CD4-positive, alpha-beta T cell treated with Interleukin-1 beta for 1 hour (primary cell): ENCODE measurements around the gene ZBTB24.
"Not testable (repeated sequence)": the region's sequence is repeated elsewhere in the genome, so short reads cannot be mapped to it uniquely, and the experiment has no call there.

Experiments
- DNase-seq, 2 donors: peaks; one replicate each; pipeline ENCODE4 v3.0.0-alpha.2; 2020 to 2022

Gene ZBTB24

DNA sequence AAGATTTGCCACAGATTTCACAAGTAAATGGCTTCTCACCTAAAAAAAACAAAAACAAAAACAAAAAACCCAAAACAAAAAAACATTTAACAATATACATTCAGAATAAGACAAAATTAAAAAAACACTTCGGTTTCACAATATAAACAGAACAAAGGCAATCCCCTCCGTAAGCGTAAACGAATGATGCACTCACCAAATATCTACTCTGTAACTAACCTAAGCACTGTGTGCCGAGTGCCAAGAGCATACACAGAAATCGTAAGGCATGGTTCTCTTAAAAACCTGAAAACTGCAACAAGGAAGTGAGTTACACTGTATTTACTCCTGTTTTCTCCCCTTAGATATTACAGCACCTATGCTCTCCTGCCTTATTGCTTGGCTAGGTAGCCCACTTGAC, 15.3 kb downstream of the ZBTB24 start:
- DNase-seq: no peak

DNA sequence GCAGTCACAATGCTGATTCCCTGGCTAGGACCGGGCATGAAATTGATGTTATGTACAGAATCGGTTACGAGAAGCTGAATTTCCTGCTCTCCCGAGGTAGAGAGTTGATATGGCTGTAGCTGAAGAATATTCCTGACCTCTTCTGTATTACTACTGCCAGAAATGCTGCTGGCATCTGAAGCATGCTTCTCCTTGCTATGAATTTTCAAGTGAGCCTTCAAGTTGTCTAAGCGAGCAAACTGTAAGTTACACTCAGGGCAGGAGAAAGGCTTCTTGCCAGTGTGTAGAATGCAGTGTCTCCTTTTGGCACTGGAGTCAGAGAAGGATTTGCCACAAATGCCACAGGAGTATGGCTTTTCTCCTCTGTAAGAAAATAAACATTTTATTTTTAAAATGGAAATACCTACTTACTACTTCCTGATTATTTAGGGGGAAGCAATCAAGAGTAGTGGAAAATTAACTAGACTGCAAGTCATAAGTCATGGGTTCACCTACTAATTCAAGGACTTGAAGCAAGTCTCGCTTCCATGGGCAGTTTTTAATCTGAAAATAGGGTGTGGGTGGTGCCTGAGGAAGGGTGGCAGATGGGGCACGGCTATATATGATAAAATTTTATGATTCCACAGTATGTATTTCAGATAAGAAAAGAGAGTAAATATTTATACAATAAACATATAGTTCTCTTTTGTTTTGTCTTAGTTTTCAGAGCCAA, 16.7 kb downstream of the ZBTB24 start:
- DNase-seq: no peak

DNA sequence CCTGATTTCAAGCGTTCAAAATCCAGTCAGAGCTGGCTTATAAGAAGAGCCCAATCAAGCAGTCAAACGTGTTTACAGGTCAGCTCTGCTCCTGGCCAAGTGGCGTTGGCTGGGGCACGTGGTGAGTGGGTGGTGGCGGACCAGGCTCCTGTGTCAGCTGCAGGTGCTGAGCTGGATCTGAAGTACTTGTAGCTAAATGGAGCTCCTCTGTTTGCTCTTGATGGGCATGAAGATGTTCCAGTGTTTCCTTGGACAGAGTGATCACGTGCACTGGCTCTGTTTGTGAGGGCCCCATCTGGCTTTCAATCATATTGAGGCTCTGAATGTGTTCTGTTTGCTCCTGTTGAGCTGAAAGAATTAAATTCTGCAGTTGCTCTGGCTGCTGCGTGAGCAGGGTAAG, 17.2 kb downstream of the ZBTB24 start:
- no peak for DNase-seq

DNA sequence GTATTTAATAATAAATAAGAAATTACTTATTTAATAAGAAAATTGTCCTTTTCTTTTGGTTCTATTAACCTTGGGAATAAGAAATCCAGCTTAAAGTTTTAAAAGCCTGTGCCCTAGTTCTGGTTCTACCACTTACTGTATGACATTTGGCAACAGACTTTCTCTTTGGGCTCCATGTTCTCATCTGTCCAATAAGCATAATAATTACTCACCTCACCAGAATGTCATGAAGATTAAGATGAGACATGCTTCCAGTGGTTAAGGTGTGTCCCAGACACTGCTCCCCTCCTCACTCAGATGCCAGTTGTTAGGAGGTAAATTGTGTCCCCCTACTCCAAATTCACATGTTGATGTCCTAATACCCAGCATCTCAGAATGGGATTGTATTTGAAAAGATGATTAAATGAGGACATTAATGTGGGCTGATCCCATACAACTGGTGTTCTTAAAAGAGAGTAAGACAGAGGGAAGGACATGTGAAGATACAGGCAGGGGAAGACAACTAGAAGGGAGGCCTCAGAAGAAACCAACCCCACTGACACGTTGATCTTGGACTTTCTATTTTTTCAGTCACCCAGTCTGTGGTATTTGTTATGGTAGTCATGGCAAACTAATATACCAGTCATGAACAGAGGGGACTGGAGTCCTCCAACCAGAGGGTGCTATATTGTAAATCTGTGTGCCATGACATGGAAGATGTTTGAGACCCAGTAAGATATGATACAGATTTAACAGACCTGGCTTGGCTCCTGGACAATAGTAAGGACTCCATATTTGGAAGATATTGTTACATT, 21.1 kb downstream of the ZBTB24 start:
- no peak for DNase-seq

DNA sequence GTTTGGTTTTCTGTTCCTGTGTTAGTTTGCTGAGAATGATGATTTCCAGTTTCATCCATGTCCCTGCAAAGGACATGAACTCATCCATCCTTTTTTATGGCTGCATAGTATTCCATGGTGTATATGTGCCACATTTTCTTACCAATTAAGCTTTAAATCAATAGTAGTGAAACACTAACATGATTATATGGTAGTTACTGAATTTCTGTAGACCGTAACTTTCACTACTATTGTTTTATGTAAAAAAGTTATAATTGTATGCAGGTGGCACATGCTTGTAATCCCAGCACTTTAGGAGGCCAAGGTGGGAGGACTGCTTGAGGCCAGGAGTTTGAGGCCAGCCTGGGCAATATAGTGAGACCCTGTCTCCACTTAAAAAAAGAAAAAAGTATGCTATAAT, 21.8 kb downstream of the ZBTB24 start:
- DNase-seq: not testable (repeated sequence)

DNA sequence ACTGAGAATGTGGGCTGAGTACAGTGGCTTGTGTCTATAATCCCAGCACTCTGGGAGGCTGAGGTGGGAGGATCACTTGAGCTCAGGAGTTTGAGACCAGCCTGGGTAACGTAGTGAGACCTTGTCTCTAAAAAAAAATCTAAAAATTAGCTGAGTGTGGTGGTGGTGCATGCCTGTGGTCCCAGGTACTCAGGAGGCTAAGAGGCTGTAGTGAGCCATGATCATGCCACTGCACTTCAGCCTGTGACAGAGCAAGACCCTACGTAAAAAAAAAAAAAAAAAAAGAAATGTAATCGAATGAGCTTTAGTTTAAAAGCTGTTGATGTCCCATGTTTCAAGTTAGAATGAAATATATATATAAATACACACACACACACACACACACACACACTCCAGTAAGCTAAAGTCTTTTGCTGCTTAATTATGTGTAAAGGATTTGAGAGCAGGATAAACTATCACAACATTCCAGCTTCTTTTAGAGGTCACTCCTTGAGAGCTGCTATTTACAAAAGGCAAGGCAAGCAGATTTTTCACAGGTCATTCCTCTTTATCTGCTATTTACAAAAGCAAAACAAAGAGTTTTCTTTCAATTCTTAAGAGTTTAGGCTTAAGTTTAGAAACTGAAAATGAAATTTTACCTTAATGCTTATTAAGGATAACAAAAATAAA, 22.7 kb downstream of the ZBTB24 start:
- DNase-seq: no peak

DNA sequence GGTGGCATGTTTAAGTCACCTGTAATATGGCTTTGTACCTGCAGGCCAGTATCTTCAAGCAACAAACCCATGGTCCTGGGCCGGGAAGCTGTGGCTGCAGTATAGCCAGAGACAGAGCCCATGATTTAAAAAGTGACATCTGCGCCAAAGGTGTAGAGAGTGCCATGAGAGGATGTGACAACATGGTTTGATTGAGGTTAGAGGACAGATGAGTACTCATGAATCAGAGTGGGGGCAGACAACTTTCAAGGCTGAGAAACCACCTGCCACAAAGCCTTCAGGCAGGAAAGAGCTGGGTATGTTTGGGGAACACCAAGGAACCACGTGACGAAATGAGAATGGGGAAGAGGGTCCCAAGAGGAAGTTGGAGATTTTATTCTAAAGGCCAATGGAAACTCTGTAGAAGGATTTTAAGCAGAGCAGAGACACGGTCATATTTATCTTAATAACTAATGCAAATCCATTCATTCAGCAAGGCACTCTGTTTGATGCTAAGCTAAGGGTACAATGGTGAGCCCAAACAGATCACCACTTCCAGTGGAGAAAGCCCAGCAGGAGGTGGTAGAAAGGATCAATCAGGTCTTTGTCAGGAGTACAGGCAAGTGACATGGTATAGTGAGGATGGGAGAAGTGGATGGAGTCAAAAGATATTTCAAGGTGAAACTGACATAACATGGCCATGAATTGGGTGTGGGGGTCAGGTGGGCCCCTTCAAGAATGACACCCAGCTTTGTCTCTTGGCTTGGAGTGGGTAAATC, 24.1 kb downstream of the ZBTB24 start:
- DNase-seq: peak; percentile 57 to 58

DNA sequence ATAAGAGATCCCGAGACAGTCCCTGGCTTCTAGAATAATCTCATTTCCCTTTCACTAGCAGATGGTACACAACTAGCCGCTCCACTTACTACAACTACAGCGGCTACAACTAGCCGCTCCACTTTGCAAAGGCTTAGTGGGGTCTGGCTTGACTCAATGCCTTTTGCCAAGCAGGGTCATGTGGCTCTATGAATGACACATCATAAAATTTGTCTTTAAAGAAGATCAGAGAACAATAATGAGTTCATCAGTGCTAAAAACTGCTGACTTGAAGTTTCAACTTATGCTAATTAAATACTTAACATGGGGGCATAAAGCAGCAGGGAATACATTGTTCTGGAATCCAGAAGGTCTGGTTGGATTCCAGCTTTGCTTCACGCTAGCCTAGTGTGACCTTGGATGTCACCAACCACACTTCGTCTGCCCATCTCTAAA, 25.4 kb downstream of the ZBTB24 start:
- no peak for DNase-seq

DNA sequence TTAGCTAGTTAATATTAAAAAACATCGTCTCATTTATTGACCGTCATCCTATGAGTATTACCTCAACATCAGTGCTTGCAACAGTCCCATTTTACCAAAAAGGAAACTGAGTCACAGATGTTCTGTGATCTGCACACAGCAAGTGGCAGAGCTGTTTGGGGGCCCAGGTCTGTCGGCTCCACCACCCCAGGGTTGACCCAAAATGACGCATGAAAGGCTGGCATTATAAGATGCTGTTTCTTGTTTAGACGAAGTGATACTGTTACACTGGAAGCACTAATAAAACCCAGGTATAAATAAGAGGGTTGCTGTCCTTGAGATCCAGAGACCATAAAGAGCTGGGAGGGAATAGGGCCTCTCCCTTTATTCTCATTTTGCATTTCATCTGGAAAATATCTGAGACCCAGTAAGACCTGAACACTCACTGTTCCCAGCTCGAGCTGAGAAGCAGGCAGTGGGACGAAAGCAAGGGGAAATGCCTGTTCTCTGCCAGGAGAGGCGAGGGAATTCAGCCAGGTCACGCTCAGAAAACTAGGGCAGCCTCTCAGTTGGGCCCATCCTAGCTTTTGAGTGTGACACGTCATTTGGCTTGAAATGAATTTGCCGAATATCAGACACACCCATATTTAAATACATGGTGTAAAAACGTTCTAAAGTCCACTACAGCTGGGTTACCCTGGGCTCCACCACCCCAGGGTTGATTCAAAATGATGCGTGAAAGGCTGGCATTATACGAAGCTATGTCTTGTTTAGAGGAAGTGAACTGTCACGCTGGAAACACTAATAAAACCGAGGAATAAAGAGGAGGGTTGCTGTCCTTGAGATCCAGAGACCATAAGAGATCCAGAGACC, 26.1 kb downstream of the ZBTB24 start:
- no peak for DNase-seq

DNA sequence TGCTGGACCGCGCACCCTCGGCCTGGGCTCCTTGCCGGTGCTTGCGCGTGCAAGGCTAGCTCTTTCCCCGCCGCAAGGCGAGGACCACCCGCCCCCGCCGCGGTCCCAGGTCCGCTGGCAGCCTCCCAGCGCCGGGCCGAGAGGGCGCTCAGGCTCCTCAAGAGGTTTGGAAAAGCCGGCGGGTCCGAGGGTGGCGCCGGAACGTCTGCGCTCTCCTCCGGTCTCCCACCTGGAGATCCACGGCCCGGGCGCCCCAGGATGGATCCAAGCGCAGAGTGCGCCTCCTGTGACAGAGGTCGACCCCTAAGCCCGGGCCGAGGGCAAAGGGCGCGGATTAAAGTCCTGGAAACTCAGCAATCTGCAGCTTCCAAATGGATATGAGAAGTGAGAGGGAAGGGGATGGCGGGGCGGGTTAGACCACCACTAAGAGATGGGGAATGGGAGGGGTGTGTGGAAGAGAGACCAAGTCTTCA, 26.9 kb downstream of the ZBTB24 start:
- DNase-seq: no peak

DNA sequence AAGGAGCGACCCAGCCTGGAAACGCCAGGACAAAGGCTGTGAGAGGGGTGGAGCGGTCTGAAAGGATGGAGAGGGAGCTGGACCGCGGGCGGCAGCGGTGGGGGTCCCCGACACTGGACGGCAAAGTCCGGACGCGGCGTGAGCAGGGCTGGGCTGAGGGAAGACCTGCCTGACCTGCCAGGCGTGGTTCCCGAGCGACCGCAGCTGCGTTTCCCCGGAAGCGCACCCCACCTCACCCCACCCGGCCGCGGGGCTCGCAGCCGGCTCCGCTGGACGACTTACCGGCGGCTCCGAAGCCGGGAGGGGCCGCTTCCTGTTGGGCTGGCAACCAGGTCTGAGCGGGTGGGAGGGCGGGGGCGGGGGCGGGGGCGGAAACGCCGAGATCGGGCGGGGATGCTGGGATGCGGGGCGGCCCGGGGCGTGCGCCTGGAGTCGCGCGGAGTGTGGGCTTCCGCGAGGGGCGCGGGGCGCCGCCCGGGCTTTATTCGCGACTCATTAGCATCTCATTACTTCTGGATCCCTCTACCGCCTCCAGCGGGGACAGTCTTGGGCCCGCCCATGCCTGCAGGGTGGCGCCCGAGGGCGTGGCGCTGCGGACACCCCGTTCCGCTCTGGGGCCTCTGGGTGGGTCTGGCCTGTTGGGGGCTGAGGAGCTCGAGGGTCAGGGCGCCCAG, 27.4 kb downstream of the ZBTB24 start, which contains the start of gene MICAL1:
MICAL1 (minus strand) TSS at position 336 of the 674 bp plus-strand sequence. CDS start 1,576 bp downstream, outside the sequence.
- peak; percentile 80 to 87 for DNase-seq

DNA sequence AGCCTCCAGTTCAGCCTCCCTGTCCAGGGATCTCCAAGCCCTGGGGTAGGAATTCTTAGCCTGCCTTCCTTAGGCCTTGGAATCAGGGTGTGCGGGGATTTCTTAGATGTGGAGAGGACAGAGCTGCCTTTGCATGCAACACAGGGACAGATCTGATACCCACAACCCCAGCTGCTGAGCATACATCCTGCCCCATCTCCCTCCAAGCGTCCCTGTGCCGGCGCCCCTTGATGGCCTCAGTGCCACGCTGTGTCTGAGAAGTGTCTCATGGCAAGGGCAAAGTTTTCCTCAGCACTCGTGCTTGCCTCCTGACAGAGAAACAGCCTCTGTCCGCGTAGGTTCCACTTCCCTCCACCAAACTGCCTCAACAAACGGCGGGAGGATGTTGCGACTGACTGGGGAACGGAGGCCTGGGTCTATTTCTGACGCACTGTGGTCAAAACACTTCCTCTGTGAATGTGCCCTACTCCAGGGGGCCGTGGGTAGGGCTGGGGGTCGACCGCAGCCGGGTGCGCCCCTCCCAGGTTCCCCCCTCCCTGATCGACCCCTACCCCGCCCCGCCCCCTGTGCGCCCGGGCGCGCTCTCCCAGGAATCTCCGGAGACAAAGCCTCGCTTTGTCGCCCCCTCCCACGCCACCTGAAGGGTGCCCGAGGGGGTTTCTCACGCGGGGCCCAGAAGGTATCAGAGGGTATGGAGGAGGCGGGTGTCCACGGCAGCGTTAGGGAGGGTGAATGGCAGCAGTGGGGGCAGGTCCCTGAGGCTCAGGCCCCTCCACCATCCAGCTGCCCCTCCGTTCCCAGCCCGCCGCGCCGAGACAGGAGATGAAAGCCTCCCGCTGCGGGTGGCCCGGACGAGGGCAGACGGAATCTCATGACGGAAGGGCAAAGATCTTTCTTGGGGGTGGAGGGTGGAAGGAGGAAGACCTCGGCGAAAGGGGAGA, 28.3 kb downstream of the ZBTB24 start:
- DNase-seq: peak; percentile 77 to 88

DNA sequence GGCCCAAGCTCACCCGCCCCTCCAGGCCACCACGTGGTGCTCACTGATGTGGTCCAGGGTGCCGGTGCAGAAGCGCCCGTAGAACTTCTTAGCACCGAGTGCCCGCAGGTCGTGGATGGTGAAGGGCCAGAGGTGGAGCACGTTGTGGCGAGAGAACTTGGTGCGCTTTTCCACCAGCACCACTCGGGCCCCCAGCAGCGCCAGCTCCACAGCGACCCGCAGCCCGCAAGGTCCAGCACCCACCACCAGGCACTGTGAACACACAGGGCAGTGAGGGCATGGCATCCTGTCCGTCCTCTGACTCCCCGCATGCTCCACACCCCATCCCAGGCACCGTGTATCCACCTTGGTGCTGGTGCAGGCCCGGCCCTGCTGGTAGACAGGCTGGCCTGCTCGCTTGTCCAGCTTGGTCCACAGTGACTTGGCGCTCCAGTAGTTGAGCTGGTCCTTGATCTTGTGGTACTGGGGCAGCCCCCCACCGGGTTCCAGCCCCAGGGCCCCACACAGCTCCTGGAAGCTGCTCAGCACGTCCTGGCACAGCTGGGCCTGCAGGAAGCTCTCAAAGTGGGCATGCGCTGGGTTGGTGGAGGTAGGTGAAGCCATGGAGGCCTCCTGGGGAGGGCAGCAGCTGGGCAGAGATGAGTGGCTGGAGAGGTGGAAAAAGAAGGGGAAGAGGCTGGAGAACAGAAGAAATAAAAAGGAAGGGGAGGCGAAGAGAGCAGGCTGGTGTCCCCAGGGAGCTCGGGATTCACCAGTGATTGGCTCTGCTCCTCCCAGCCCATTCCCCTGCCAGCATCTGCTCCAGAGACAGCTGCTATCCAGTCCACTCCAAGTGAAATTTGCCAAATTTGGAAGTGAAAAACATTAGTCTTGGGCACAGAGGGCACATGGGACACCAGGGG, 29.2 kb downstream of the ZBTB24 start:
- no peak for DNase-seq

DNA sequence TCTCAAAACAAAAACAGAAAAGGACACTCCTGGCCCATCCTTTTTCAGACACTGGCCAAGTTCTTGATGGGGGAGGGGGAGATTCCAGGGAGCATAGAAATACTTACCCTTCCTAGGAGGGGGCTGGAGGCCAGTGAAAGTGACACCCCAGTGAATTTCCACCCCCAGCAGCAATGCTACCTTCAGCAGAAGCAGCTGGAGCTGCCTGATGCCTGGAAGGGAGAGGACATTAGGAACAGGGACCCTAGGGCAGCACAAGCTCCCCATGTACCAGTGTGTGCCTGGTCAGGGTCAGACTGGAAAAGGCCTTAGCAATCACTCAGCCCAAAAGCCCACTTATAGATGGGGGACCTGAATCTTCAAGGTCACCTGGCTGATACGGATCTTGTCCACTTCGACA, 29.9 kb downstream of the ZBTB24 start:
- no peak for DNase-seq

DNA sequence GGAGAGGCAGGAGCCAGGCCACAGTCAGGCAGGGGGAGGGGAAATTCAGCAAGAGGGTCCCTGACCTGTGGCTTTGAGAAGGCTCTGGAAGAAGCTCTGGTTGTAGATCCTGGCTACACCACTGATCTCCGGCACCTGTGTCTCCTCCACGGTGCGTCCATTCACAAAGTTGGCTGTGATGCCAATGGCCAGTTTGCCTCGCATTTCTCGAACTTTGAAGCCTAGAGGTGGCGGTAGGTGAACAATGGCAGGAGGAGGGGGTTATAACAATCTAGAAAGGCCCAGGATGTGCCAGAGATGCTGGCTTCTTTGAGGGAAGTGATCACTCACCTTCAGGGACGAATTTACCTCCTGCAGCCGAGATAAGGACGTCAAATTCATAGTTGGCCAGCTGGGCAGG, 30.8 kb downstream of the ZBTB24 start:
- DNase-seq: no peak

DNA sequence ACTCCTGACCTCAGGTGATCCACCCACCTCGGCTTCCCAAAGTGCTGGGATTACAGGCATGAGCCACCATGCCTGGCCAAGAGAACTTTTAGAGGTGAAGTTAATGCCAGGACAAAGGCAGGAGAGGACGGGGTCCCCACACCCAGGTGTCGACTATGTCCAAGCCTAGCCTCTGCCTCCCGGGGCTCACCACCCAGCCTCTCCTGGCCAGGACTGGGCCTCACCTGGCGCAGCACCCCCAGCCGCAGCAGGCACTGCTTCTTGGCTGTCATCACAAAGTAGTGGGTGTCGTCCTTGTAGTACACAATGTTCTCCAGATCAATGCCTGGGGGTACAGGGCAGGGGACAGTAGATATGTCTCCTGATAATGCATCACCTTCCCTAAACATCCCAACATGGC, 31.6 kb downstream of the ZBTB24 start:
- DNase-seq: no peak

DNA sequence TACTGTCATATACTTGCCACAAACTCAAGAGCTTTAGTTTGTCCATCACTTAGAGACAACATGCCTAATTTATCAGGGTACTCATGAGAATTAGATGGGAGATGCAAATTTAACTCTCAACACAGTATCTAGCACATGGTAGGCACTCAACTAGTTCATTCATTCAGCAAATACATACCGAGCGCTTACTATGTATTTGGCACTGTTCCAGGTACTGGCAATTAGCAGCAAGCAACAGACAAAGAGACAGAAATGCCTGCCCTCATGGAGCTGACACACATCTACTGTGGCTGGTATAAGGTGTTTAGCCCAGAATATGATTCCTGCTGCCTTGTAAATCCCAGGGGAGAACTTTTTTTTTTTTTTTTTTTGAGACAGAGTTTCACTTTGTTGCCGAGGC, 32.2 kb downstream of the ZBTB24 start:
- no peak for DNase-seq

DNA sequence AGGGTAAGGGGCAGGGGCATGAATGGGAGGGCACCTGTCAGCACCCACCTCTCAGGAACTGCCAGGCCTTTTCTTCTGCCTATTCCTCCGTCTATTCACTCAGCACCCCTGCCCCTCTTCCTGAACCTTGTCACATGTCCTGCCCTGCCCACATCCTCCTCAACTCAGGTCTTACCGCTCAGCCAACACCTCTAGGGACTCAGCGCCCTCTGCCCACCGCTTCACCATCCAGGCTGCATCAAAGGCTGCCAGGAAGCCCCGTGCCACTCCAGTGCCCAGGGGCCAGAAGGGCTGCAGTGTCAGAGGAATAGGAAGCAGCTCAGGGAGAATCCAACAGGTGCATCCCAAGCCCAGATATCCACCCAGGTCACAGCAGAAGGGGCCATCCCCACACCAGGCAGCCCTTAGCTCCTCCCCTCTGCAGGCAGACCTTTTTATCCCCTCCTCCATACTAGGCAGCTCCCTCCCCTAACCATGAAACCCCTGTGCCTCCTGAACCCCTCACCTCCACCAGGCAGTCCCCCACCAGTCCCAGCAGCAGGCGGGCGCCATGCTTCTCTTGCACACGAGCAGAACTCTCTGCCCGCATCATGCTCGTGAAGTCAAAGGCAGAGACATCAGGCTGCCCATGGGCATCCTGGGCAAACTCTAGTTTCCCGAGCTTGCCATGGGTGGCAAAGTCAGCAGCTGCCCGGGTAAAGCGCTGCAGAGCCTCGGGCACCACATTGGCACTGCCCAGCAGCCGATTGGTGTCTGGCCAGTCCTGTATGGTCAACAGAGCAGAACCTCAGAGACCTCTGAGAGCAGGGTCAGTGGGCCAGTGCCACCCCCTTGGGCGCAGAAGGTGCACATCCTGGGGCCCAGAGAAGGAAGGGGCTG, 33.0 kb downstream of the ZBTB24 start:
- peak; percentile 44 to 48 for DNase-seq
